ENCODE results near the gene SUMO2. TPM values are rescaled to one million over a fixed set of nuclear protein-coding genes. Genes with fewer than 3 reads are reported as not detected.
"Not testable (repeated sequence)": the region's sequence is repeated elsewhere in the genome, so short reads cannot be mapped to it uniquely, and the experiment has no call there.

Gene SUMO2
- total RNA-seq, 1 donor from 2014 or later: 602 TPM

DNA sequence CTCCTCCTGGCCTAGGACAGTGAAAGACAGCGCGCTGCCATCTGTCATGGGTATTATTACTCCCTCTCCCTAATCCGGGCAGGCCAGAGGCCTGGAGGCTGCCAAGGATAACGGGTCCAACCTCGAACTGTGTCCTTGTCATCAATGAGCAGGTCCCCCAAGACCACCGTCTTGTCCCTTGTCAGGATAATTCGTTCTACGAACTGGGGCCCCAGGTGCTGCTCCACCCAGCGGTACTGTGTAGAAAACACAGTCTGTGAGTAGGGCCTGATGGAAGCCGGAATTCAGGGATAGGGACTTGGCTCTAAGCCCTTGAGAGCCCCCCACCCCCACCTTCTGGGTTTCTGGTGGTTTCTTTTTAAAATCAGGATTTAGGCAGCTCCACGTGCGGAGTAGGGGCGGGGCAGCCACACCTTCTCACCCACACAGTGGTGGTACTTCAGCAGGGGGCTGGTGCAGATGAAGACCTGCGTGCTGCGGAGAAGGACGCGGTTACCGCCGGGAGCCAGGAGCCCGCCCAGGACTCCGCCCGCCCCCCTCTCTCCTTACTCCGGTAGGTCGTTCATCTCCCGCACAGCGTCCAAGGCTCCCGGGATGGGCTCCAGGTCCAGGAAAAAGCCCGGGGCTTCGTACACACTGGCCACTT is 52.0 kb downstream of the SUMO2 start:
- DNase-seq (ENCODE audit: extremely low spot score, unreplicated experiment): no peak
- peaks cover 6% of the 10 kb centered on the region for H3K4me1 Mint-ChIP-seq (ENCODE audit: unreplicated experiment)
- H3K4me3 Mint-ChIP-seq: peak overlapping the region; percentile 95
- peaks cover 10% of the 10 kb centered on the region for H3K36me3 Mint-ChIP-seq
- TF ChIP-seq, protein P1, sequence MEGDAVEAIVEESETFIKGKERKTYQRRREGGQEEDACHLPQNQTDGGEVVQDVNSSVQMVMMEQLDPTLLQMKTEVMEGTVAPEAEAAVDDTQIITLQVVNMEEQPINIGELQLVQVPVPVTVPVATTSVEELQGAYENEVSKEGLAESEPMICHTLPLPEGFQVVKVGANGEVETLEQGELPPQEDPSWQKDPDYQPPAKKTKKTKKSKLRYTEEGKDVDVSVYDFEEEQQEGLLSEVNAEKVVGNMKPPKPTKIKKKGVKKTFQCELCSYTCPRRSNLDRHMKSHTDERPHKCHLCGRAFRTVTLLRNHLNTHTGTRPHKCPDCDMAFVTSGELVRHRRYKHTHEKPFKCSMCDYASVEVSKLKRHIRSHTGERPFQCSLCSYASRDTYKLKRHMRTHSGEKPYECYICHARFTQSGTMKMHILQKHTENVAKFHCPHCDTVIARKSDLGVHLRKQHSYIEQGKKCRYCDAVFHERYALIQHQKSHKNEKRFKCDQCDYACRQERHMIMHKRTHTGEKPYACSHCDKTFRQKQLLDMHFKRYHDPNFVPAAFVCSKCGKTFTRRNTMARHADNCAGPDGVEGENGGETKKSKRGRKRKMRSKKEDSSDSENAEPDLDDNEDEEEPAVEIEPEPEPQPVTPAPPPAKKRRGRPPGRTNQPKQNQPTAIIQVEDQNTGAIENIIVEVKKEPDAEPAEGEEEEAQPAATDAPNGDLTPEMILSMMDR (conservative IDR thresholded peaks at IDR 0.05): peak; percentile 66
- peak overlapping the region; percentile 91 for H3K27ac Mint-ChIP-seq
- no peaks in the 10 kb centered on the region for H3K9me3 Mint-ChIP-seq
- H3K27me3 Mint-ChIP-seq: no peaks in the 10 kb centered on the region

DNA sequence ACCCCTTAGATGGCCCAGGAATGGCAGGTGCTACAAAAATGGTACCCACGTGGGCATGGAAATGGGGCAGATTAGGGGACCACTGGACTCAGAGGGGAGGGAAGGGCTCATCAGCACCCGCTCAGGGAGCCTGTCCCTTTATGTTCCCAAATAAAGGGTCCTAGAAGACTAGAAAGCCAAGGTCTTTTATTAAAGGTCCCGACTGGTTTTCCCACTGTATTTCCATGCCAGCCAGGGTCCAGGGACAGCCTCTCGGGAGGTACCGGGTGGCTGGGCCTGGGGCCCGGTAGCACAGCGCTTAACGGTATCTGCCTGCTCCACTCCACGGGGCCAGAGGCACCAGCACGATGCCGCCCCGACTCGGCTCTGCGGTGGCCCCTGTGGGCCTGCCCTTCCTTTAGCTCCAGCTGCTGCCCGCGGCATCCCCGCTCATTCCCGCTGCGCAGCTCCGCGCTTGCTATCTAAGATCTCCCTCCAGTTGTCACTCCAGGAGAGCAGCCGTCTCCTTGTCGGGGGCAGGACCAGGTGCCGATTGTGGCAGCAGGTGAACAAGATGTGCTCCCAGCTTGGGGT is 52.6 kb downstream of the SUMO2 start:
- H3K27ac Mint-ChIP-seq: peak overlapping the region; percentile 91
- H3K4me1 Mint-ChIP-seq (ENCODE audit: unreplicated experiment): peaks cover 6% of the 10 kb centered on the region

DNA sequence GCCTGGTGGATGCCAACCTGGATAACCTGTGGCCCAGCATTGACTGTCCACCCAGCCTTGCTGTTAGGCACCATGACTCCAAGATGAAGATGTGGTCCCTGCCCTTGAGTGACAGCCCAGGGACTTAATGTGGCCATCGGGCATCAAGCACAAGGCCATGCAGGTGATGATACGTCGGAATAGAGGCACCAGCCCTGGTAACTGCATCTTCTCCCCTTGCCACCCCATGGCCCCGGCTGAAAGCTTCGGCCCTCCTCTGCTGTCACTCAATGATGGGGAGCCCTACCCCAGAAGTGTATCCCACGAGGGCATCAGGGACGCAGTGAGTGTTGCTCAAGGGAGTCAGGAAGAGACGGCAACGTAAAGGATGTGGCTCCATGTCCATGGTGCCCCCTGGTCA is 53.2 kb downstream of the SUMO2 start:
- peak overlapping the region; percentile 72 for H3K4me3 Mint-ChIP-seq

More for the DNA sequence above, 52.6 kb downstream of the SUMO2 start:
- peaks cover 8% of the 10 kb centered on the region for H3K36me3 Mint-ChIP-seq
- H3K4me3 Mint-ChIP-seq: peak overlapping the region; percentile 95
- H3K27me3 Mint-ChIP-seq: no peaks in the 10 kb centered on the region
- TF ChIP-seq, protein P1 (conservative IDR thresholded peaks at IDR 0.05): no peak
- no peaks in the 10 kb centered on the region for H3K9me3 Mint-ChIP-seq
- DNase-seq (ENCODE audit: extremely low spot score, unreplicated experiment): no peak

DNA sequence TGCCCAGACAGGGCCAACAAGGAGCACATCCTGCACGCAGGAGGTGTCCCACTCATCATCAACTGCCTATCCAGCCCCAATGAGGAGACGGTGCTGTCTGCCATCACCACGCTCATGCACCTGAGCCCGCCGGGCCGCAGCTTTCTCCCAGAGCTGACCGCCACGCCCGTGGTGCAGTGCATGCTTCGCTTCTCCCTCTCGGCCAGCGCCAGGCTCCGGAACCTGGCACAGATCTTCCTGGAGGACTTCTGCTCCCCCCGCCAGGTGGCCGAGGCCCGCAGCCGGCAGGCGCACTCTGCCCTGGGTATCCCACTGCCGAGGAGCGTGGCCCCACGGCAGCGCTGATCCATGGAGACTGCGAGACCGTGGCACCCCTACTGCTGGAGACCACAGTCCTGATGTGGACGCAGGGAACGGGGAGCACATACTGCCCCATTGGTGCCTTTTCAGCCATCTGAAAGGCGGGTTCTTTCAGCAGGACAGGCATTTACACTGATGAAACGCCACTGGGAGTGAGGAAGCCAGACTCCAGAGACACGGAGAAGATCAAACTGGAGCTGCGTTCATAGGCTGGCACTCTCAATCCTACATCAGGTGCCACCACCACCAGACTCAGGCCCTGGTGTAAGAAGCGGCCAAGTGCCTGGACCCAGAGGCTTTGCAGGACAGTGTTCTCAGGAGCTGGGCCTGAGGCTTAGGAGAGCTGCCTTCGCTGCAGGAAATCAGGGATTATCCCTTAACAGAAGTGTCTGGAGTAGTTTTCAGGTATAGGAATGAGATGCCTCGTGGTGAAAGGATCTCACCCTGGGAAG is 53.9 kb downstream of the SUMO2 start:
- no peak overlapping the region for H3K4me3 Mint-ChIP-seq
- H3K27ac Mint-ChIP-seq: no peak overlapping the region
- no peaks in the 10 kb centered on the region for H3K27me3 Mint-ChIP-seq
- H3K36me3 Mint-ChIP-seq: peaks cover 5% of the 10 kb centered on the region
- no peaks in the 10 kb centered on the region for H3K9me3 Mint-ChIP-seq
- peaks cover 6% of the 10 kb centered on the region for H3K4me1 Mint-ChIP-seq (ENCODE audit: unreplicated experiment)
- TF ChIP-seq, protein P1 (conservative IDR thresholded peaks at IDR 0.05): no peak
- no peak for DNase-seq (ENCODE audit: extremely low spot score, unreplicated experiment)

More for the DNA sequence above, 53.2 kb downstream of the SUMO2 start:
- no peaks in the 10 kb centered on the region for H3K9me3 Mint-ChIP-seq
- TF ChIP-seq, protein P1 (conservative IDR thresholded peaks at IDR 0.05): no peak
- H3K27me3 Mint-ChIP-seq: no peaks in the 10 kb centered on the region
- H3K27ac Mint-ChIP-seq: no peak overlapping the region
- peaks cover 5% of the 10 kb centered on the region for H3K36me3 Mint-ChIP-seq
- peaks cover 6% of the 10 kb centered on the region for H3K4me1 Mint-ChIP-seq (ENCODE audit: unreplicated experiment)
- DNase-seq (ENCODE audit: extremely low spot score, unreplicated experiment): no peak

DNA sequence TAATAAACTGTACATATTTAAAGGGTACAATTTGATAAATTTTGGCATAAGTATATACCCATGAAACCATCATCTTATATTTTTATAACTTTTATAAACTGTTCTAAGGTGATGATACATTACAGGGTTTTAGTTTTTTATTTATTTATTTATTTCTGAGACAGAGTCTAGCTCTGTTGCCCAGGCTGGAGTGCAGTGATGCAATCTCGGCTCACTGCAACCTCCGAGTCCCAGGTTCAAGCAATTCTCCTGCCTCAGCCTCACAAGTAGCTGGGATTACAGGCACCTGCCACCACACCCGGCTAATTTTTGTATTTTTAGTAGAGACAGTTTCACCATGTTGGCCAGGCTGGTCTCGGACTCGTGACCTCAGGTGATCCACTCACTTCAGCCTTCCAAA is 54.8 kb downstream of the SUMO2 start:
- not testable (repeated sequence) for H3K27me3 Mint-ChIP-seq; H3K4me1 Mint-ChIP-seq (ENCODE audit: unreplicated experiment); H3K9me3 Mint-ChIP-seq; DNase-seq (ENCODE audit: extremely low spot score, unreplicated experiment); H3K36me3 Mint-ChIP-seq
- Mint-ChIP-seq H3K27ac (peak overlapping the region; percentile 39), H3K4me3 (peak overlapping the region; percentile 56)

DNA sequence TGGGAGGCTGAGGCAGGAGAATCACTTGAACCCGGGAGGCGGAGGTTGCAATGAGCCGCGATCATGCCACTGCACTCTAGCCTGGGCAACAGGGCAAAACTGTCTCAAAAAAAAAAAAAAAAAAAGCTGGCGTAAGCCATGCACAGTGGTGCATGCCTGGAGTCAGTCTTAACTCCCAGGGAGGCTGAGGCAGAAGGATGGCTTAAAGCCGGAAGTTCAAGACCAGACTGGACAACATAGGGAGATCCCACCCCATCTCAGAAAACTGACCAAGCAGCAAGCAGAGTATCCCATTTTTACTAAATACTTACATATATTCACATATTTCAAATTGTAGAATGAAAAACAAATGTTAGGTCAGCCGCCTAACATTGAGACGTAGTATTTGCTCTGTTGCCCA is 55.8 kb downstream of the SUMO2 start:
- TF ChIP-seq, protein P1 (conservative IDR thresholded peaks at IDR 0.05): no peak
- no peaks in the 10 kb centered on the region for H3K9me3 Mint-ChIP-seq
- peaks cover 6% of the 10 kb centered on the region for H3K4me1 Mint-ChIP-seq (ENCODE audit: unreplicated experiment)
- no peak for DNase-seq (ENCODE audit: extremely low spot score, unreplicated experiment)
- H3K36me3 Mint-ChIP-seq: peaks cover 5% of the 10 kb centered on the region
- H3K27me3 Mint-ChIP-seq: no peaks in the 10 kb centered on the region
- no peak overlapping the region for H3K4me3 Mint-ChIP-seq
- H3K27ac Mint-ChIP-seq: no peak overlapping the region

Data from type B pancreatic cell (in vitro differentiated cells).